ENCODE data around the gene PRAMEF33.
A peak's percentile ranks its signal among the peaks of the same experiment; 100 is the strongest.
"Not testable (repeated sequence)": the region's sequence is repeated elsewhere in the genome, so short reads cannot be mapped to it uniquely, and the experiment has no call there.

PRAMEF33 gene

GRCh38 chr1:13356774-13357173, 53.4 kb downstream of the PRAMEF33 start:
- in situ Hi-C loops (cut with HindIII; ENCODE audit: low sequenced_read_pairs); H3K4me3 ChIP-seq (ENCODE audit: low read depth, low read length): not testable (repeated sequence)
- DNase-seq (ENCODE audit: low read depth, low spot score): peak; percentile 33
- TF ChIP-seq CTCF (IDR thresholded peaks at IDR 0.05; ENCODE audit: low read depth, low read length): peak; percentile 25

All from astrocyte of the spinal cord (primary cell).